Stimulated activated CD4-positive, alpha-beta T cell treated with anti-CD3 and anti-CD28 coated beads, Interleukin-15, amount 100 ng/mL, for 1 hour (primary cell): ENCODE results near the gene LRRC45.

Experiments
- DNase-seq, 2 donors: peaks; one replicate each; pipeline ENCODE4 v3.0.0-alpha.2; 2020; ENCODE audit warnings: low read depth in 1 of 2, low spot score in 1 of 2

LRRC45 gene

GRCh38 chr17:82050152-82050760, 27.2 kb downstream of the LRRC45 start:
- no peak for DNase-seq

GRCh38 chr17:82050761-82051641, 27.9 kb downstream of the LRRC45 start:
- DNase-seq = no peak

DNA sequence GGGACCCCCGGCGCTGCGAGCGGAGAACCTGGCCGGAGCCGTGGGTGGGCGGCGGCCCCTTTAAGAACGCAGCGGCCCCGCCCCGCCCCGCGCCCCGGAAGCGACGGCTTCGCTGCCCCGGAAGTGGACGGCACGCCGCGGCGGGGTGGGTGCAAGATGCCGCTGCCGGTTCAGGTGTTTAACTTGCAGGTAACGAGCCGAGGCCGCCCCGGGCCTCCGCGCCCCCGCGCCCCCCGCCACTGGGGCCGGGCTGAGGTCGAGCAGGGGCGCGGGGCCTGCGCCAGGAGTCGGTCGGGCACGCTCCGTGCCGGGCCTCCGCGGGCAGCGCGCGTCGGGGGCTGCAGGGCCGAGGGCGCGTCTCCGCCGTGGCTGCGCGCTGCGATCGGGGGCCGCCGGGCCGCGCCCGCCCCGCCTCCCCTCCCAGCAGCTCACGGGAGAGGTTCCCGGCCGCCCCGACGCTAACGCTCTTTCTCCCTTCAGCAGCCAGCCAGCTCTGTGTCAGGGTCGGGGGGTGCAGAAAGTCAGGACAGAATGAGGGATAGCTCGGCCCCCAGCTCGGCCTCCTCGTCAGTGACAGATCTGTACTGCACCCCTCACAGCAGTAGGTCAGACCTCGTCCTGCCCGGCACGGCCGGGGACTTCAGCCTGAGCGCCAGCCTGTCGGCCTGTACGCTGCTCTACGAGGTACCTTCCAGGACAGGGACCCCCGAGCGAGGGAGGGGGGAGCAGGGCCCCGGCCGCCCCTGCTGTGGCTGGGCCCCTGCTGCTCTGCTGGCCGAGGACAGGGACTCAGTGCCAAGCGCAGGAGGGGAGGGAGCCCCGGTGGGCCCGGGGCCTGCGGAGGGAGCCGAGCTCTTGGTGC, 28.9 kb downstream of the LRRC45 start, which contains the start of the genes GPS1 and RFNG:
GPS1 (plus strand) TSS at position 123 of the 862 bp plus-strand sequence; CDS start at position 157, 34 bp downstream.
RFNG (minus strand) TSS at position 36 of the 862 bp plus-strand sequence. CDS start 45 bp downstream, outside the sequence.
- peak; percentile 63 to 85 for DNase-seq

GRCh38 chr17:82052638-82053059, 29.5 kb downstream of the LRRC45 start:
- DNase-seq = no peak

GRCh38 chr17:82053130-82053529, 30.0 kb downstream of the LRRC45 start:
- no peak for DNase-seq

DNA sequence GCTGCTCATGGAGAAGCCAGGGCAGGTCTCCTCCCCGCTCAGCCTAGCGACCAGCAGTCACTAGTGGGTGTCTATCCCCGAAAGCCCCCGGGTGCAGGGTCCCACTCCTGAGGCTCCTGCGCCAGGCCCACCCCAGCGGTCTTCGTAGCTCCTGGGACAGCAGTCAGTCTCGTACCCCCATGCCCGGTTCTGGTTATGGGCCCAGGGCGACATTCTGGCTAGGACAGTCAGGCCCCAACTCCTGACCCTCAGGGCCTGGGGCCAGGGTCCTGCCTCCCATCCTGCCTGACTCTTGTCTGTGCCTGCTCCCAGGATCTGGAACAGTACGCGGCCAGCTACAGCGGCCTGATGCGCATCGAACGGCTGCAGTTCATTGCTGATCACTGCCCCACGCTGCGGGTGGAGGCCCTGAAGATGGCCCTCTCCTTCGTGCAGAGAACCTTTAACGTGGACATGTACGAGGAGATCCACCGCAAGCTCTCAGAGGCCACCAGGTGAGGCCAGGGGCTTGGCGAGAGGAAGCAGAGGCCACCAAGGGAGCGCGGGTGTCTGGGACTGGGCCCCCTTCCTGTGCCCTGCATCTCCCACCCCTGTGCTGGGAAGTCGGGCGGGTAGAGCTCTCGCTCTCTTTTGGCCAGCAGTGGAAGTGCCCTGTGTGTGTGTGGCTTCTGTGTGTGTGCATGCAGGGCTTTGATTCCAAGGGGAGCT, 30.6 kb downstream of the LRRC45 start:
- no peak for DNase-seq

DNA sequence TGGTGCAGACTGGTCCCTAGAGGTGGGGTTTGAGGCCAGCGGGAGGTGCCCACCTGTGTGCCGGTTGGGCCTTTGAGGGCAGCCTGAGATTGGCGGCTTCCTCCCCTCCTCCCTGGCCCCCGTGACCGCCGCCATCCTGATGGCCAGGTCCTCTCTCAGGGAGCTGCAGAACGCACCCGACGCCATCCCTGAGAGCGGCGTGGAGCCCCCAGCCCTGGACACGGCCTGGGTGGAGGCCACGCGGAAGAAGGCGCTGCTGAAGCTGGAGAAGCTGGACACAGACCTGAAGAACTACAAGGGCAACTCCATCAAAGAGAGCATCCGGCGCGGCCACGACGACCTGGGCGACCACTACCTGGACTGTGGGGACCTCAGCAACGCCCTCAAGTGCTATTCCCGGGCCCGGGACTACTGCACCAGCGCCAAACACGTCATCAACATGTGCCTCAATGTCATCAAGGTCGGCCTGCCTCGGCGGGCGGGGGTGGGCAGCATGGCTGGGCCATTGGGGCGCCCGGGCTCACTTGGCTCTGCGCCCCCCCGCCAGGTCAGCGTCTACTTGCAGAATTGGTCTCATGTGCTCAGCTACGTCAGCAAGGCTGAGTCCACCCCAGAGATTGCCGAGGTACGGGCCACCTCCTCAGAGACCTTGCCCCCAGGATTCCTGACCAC, 31.4 kb downstream of the LRRC45 start:
- DNase-seq = no peak

- no peak for DNase-seq
Measured at GRCh38 chr17:82055023-82055964, 32.2 kb downstream of the LRRC45 start.

DNA sequence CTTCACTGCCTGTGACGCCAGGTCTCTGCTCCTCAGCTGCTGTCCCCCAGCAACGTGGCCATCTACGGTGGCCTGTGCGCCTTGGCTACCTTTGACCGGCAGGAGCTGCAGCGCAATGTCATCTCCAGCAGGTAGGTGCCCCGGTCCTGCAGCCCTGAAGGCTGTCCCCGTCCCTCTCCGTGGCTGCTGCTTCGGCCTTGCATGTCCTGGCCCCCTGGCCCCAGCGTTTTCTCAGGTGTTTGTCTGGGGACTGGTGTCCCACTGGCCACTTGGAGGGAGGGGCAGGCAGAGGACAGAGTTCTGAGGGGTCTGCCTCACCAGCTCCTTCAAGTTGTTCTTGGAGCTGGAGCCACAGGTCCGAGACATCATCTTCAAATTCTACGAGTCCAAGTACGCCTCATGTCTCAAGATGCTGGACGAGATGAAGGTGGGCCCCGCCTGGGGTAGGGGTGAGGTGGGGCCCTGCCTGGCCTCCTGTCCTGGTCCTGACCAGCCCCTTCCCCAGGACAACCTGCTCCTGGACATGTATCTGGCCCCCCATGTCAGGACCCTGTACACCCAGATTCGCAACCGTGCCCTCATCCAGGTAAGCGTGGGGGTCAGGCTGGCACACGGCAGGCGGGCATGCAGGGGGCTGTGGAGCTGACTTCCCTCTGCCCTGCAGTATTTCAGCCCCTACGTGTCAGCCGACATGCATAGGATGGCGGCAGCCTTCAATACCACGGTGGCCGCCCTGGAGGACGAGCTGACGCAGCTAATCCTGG, 33.0 kb downstream of the LRRC45 start:
- DNase-seq = no peak

GRCh38 chr17:82056729-82057621, 33.9 kb downstream of the LRRC45 start:
- no peak for DNase-seq

DNA sequence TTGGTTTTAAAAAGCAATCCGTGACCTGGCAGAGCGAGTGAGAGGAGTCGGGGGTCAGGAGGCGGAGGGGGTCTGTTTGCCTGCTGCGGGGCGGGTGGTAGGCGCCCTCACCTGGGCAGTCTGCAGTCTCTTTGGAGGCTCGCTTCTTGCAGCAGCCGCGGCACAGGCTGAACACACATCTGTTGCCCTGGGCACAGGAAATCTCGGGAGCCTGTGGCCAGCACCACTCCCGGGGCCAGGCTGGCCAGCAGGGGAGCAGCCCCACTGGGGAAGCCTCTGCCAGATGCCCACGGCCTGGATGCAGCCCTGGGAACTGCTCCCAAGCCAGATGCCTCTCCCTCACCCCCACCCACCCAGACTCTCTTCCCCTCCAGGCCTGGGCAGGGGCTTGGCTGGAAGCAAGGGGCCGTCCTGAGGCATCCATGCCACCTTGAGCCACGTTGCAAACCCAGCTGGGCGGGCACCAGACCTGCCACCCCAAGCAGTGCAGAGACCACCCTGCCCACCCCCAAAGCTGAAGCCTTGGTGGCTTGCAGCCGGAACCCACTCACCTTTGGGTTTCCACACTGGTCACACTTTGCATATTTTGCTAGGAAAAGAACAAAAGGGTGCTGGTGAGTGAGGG, 35.2 kb downstream of the LRRC45 start:
- DNase-seq = no peak

DNA sequence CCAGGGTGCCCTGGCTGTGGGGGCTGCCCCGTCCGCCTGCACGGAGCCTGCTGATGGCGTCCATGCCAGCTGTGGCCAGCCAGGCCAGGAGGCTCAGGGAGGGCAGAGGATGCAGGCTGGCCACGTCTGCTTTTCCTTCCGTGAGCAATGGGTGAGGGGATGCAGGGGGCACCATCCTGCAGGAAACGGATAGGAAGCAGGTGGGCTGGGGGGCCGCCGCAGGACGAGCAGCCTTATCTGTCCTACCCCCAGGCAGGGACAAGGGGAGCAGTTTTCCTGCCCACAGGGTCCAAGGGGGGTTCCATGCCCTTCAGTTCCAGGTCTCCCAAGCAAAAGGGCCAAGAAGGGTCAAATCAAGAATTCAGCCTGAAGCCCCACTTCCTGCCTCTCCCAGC, 35.7 kb downstream of the LRRC45 start:
- no peak for DNase-seq

GRCh38 chr17:82059272-82060000, 36.3 kb downstream of the LRRC45 start:
- no peak for DNase-seq

GRCh38 chr17:82060001-82060380, 36.9 kb downstream of the LRRC45 start:
- no peak for DNase-seq

DNA sequence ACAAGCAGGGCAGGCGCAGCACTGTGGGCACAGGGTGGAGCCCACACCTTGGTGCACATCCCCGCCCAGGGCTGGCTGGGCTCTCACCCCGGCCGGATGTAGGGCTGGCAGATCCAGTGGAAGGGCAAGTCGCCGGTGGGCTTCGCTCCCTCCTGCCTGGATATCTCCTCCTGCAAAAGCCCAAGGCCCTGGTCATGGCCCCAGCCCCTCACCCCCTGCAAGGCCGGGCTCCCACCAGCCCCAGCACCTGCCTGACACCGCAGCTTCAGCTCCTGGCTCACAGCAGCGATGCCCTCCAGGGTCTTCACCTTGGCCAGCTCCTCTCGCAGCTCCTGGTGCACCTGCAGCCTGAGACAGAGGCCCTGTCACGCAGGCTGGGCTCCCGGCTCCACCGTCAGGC, 37.5 kb downstream of the LRRC45 start:
- no peak for DNase-seq
